ENCODE data around the gene SDHAF1.

The SDHAF1 gene

DNA sequence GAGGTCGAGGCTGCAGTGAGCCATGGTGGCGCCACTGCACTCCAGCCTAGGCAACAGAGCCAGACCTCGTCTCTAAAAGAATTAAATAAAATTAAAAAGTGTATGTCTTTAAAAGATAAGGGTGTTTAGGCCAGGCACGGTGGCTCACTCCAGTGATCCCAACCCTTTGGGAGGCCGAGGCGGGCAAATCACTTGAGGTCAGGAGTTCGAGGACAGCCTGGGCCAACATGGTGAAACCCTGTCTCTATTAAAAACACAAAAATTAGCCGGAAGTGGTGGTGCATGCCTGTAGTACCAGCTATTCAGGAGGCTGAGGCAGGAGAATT is 7.5 kb upstream of the SDHAF1 start:
- DNase-seq: no peak

GRCh38 chr19:35988824-35989223 is 6.2 kb upstream of the SDHAF1 start:
- DNase-seq: no peak

GRCh38 chr19:35990156-35990555 is 4.8 kb upstream of the SDHAF1 start:
- DNase-seq: no peak

DNA sequence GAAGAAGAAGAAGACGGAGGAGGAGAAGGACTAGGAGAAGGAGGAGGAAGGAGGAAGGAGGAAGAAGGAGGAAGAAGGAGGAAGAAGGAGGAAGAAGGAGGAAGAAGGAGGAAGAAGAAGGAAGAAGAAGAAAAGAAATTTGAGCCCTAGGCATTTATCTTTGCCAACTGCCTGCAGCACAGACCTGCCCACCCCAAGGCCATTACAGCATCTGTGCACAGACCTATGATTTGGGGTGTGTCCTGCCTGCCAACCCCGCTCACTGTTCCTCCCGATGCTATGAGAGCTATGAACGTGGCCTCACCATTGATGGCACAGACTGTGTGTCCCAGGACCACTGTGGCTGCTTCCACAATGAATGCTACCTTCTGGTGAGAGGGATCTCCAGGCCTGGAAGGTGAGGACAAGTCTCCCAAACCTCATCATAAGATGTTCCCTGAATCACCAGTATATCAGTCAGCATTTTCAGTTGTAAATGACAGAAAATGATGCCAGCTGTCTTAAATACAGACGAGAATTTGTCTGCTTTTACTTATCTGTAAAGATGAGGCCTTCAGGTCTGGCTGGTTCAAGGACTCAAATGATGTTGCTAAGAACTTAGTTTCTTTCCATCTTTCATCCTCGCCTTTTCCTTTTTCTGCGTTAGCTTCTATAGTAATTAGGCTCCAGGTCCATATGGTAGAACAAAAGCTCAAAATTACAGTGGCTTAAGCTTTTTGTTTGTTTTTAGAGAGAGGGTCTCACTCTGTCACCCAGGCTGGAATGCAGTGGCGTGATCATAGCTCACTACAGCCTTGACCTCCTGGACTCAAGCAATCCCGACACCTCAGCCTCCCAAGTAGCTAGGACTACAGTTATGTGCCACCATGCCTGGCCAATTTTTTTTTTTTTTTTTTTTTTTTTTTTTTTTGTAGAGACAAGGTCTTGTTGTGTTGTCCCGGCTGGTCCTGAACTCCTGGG is 3.9 kb upstream of the SDHAF1 start:
- DNase-seq: no peak

GRCh38 chr19:35991731-35992450 is 3.1 kb upstream of the SDHAF1 start:
- no peak for DNase-seq

DNA sequence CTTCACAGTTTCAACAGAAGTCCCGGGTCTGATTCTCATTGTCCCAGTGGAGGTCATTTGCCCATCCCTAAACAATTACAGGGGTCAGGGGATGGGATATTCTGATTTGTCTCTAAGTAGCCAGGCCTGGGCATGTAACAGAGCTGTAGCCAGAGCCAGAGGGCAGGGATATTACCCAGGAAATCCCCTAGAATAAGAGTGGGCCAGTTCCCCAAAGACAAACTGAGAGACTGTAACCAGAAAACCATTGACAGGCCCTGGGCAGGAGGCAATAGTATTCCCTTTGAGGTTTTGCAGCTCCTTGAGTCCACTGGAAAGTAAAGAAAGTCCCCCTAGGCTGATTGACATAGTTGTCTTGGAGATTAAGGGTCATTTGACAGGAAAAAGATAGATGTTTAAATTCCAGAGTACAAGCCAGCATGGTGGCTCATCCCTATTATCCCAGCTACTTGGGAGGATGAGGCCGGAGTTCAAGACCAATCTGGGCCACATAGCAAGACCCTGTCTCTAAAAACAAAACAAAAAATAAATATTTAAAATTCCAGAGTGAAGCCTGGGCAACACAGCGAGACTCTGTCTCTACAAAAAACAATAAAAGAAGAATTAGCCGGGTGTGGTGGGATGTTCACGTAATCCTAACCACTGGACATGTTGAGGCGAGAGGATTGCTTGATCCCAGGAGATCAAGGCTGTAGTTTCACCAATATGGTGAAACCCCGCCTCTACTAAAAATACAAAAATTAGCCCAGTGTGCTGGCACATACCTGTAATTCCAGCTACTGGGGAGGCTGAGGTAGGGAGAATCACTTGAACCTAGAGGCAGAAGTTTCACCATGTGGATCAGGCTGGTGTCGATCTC is 1.9 kb upstream of the SDHAF1 start:
- no peak for DNase-seq

- no peak for DNase-seq
These were observed 927 bp upstream of the SDHAF1 start for GRCh38 chr19:35993923-35994598.

- no peak for DNase-seq
These were observed 1.8 kb downstream of the SDHAF1 start for GRCh38 chr19:35996777-35997176.

DNA sequence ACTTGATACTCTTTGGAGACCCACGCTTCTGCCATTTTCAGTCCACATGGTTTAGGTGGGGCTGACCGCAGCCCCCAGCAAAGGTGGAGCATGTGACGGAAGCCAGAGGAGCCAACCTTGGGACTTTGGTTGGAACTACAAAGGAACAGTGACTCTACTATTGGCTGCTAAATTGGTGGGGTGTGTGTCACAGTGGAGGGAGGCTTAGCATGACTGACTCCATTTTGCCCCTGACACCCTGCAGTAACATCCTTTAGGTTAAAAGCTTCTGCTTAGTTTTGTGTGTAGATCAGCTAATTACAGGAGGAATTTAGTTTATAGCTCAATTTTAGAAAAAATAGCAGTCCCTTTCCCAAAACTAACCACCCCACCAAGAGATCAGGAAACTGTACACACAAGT is 6.6 kb downstream of the SDHAF1 start:
- DNase-seq: no peak

DNA sequence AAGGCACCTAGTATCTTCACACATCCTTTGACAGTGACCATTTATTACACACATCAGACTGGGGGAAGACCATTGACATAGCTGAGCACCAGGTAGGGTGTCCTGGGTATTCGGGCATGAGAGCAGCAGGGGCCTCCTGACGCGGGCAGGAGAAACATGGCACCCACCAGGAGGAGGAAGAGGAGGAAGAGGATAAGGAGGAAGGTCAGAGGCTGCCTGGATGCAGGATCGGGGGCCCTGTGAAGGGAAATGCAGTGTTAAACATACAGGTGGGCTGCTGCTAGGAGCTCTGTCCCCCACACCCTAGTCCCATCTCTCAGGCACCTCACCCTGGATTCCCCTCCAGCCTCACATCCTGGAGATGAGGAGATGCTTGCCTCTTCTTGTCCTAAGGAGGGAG is 8.3 kb downstream of the SDHAF1 start:
- no peak for DNase-seq

DNA sequence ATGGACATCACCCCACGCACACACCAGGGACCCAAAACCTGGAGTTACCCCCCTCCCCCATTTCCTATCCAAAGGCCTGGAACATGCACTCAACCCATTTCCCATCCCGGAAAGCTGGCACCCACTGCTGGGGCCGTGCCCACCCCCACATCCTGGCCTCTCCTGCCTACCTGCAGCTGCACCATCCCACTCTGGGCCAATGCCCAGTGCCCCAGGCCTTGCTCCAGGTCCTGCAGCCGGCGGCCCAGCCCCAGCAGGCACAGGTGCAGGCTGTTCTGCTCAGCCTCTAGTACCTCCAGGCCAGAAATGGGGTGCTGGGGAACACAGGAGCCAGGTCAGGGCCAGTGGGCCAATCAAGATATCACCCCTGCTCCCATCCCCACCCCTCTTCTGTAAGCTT is 12.0 kb downstream of the SDHAF1 start:
- no peak for DNase-seq

GRCh38 chr19:36008336-36008978 is 13.5 kb downstream of the SDHAF1 start, which contains the start of gene SYNE4:
Gene SYNE4, minus strand, starts transcription at chr19:36008813. Its CDS starts 132 bp downstream, at chr19:36008681.
- no peak for DNase-seq

GRCh38 chr19:36009220-36009619 is 14.2 kb downstream of the SDHAF1 start:
- peak; percentile 63 for DNase-seq

- no peak for DNase-seq
These were observed 14.8 kb downstream of the SDHAF1 start for GRCh38 chr19:36009633-36010379.

DNA sequence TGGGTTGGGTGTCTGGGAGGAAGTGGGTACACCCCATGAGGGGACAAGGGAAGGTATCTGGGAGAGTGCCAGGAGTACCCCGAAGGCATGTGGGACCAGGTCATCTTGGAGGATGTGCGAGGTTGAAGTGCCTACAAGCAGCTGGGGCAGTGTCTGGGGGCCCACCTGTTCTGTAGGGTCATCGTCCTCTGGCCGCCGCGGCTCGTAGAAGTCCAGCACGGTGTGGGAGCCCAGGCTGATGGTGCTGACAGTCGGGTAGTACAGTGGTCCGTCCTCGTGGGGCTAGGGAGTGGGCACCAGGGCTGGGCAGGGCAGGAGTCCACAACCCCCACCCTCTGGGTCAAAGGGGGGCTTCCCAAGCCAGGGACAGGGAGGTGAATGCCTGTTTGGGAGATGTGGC is 15.4 kb downstream of the SDHAF1 start:
- no peak for DNase-seq

GRCh38 chr19:36013280-36014011 is 18.5 kb downstream of the SDHAF1 start:
- no peak for DNase-seq

- peak; percentile 100 for DNase-seq
These were observed 19.3 kb downstream of the SDHAF1 start, which contains the start of gene ALKBH6 for GRCh38 chr19:36014012-36014924. Gene ALKBH6, minus strand, starts transcription at chr19:36014213. Its CDS starts 816 bp downstream, at chr19:36013397.

DNA sequence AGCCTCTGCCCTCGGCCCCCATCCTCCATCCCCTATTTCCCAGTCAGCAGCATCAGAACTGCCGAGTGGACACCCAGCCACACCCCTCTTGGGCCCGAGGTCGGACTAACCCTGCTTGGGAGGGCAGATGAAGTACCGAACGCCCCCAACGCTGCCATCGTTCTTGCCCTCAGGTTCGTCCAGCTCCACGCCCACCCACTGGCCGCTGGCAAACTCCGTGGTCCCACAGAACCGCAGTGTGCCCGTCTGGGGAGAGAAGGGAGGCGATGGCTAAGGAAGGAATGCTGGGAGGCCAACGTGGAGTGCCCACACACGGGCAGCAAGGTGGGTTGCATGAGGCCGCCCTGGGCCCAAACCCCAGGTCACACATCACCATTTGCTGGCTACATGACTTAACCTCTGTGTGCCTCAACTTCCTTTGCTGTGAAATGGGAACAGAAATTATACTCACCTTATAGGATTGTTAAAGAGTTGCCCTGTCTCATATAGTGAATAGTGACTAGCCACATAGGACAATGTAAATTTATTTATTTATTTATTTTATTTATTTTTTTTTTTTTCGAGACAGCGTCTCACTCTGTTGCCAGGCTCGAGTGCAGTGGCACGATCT is 24.2 kb downstream of the SDHAF1 start:
- DNase-seq: no peak

GRCh38 chr19:36023432-36023831 is 28.4 kb downstream of the SDHAF1 start:
- DNase-seq: no peak

All from activated naive CD4-positive, alpha-beta T cell treated with anti-CD3 and anti-CD28 coated beads, Interleukin-2, amount 50 U/mL, for 16 hours (primary cell).